ENCODE results near the gene DPP9.

The DPP9 gene

GRCh38 chr19:4693078-4693350 is 30.6 kb downstream of the DPP9 start:
- TF ChIP-seq CTCF (IDR thresholded peaks at IDR 0.05) = no peak
- peaks cover 10% of the 10 kb centered on the region for H3K4me1 Mint-ChIP-seq
- H3K36me3 Mint-ChIP-seq (ENCODE audit: low read depth) = peaks cover 30% of the 10 kb centered on the region
- no peak overlapping the region for H3K4me3 Mint-ChIP-seq
- no peaks in the 10 kb centered on the region for H3K9me3 Mint-ChIP-seq
- H3K27me3 Mint-ChIP-seq (ENCODE audit: low read depth, poor library complexity) = peaks cover 2% of the 10 kb centered on the region
- no peak overlapping the region for H3K27ac Mint-ChIP-seq
- DNase-seq = no peak

GRCh38 chr19:4692251-4693077 is 31.2 kb downstream of the DPP9 start:
- H3K27ac Mint-ChIP-seq = peak overlapping the region; percentile 72
- peaks cover 2% of the 10 kb centered on the region for H3K27me3 Mint-ChIP-seq (ENCODE audit: low read depth, poor library complexity)
- no peak for TF ChIP-seq CTCF (IDR thresholded peaks at IDR 0.05)
- H3K4me3 Mint-ChIP-seq = no peak overlapping the region
- DNase-seq = no peak
- peaks cover 9% of the 10 kb centered on the region for H3K4me1 Mint-ChIP-seq
- no peaks in the 10 kb centered on the region for H3K9me3 Mint-ChIP-seq
- H3K36me3 Mint-ChIP-seq (ENCODE audit: low read depth) = peaks cover 30% of the 10 kb centered on the region

- Mint-ChIP-seq H3K36me3 (ENCODE audit: low read depth) (peaks cover 35% of the 10 kb centered on the region), H3K27ac (no peak overlapping the region), H3K4me3 (no peak overlapping the region), H3K27me3 (ENCODE audit: low read depth, poor library complexity) (peaks cover 2% of the 10 kb centered on the region), H3K4me1 (no peaks in the 10 kb centered on the region), H3K9me3 (no peaks in the 10 kb centered on the region)
- no peak for TF ChIP-seq CTCF (IDR thresholded peaks at IDR 0.05)
- DNase-seq = no peak
Observed at GRCh38 chr19:4691373-4691772, 32.3 kb downstream of the DPP9 start.

GRCh38 chr19:4690361-4690760 is 33.3 kb downstream of the DPP9 start:
- peaks cover 5% of the 10 kb centered on the region for H3K27me3 Mint-ChIP-seq (ENCODE audit: low read depth, poor library complexity)
- no peaks in the 10 kb centered on the region for H3K4me1 Mint-ChIP-seq
- DNase-seq = no peak
- no peak overlapping the region for H3K4me3 Mint-ChIP-seq
- TF ChIP-seq CTCF (IDR thresholded peaks at IDR 0.05) = no peak
- H3K36me3 Mint-ChIP-seq (ENCODE audit: low read depth) = peaks cover 35% of the 10 kb centered on the region
- H3K27ac Mint-ChIP-seq = peak overlapping the region; percentile 70
- no peaks in the 10 kb centered on the region for H3K9me3 Mint-ChIP-seq

- no peak overlapping the region for H3K4me3 Mint-ChIP-seq
- H3K27me3 Mint-ChIP-seq (ENCODE audit: low read depth, poor library complexity) = peaks cover 5% of the 10 kb centered on the region
- H3K27ac Mint-ChIP-seq = no peak overlapping the region
- TF ChIP-seq CTCF (IDR thresholded peaks at IDR 0.05) = no peak
- H3K36me3 Mint-ChIP-seq (ENCODE audit: low read depth) = peaks cover 25% of the 10 kb centered on the region
- no peaks in the 10 kb centered on the region for H3K9me3 Mint-ChIP-seq
- no peak for DNase-seq
- no peaks in the 10 kb centered on the region for H3K4me1 Mint-ChIP-seq
Observed at GRCh38 chr19:4689403-4689802, 34.2 kb downstream of the DPP9 start.

- Mint-ChIP-seq H3K4me3 (no peak overlapping the region), H3K9me3 (no peaks in the 10 kb centered on the region), H3K27ac (no peak overlapping the region), H3K27me3 (ENCODE audit: low read depth, poor library complexity) (peaks cover 5% of the 10 kb centered on the region), H3K4me1 (no peaks in the 10 kb centered on the region), H3K36me3 (ENCODE audit: low read depth) (peaks cover 24% of the 10 kb centered on the region)
- no peak for DNase-seq
- no peak for TF ChIP-seq CTCF (IDR thresholded peaks at IDR 0.05)
Observed at GRCh38 chr19:4688587-4688986, 35.1 kb downstream of the DPP9 start.

Data from nephron progenitor cell (in vitro differentiated cells).